ENCODE data around the gene ACD. TPM values are rescaled to one million over a fixed set of nuclear protein-coding genes. Genes with fewer than 3 reads are reported as not detected.
A peak's percentile ranks its signal among the peaks of the same experiment; 100 is the strongest.

Gene ACD
- total and polyA plus RNA-seq, 2 donors (not counting 1 experiment from before 2014, with no cell fraction given), result 47.6 to 71.4 TPM

GRCh38 chr16:67652578-67653127 lies 7.4 kb downstream of the ACD start:
- Mint-ChIP-seq H3K27me3 (no peaks in the 10 kb centered on the region), H3K27ac (no peak overlapping the region), H3K4me3 (no peak overlapping the region), H3K9me3 (ENCODE audit: insufficient read depth) (no peaks in the 10 kb centered on the region), H3K4me1 (peaks cover 8% of the 10 kb centered on the region)
- 94% methylated on average over 44 of the region's 59 CpGs for WGBS (ENCODE audit: insufficient coverage)
- H3K79me2 ChIP-seq (ENCODE audit: control insufficient read depth, insufficient read depth, low read length), result peaks cover 24% of the 10 kb centered on the region
- POLR2A ChIA-PET, result no interaction called here
- no peaks in the 10 kb centered on the region for H3K27me3 ChIP-seq (replicated peaks in 1 of 4; ENCODE audit: control extremely low read depth in 1 of 4, control insufficient read depth in 3 of 4, insufficient read depth in 4 of 4, low read length in 3 of 4)
- TF ChIP-seq EZH2 (IDR thresholded peaks at IDR 0.05; ENCODE audit: borderline replicate concordance, insufficient read depth, low read depth, low read length, poor library complexity, severe bottlenecking), result no peak
- TF ChIP-seq CTCF (IDR thresholded peaks at IDR 0.05), result no peak
- no peak for DNase-seq
- H3K4me1 ChIP-seq (ENCODE audit: control insufficient read depth in 2 of 2, insufficient read depth in 2 of 2, low read length in 2 of 2), result no peaks in the 10 kb centered on the region
- no peak overlapping the region for H3K4me3 ChIP-seq (ENCODE audit: control extremely low read depth in 1 of 5, extremely low read depth in 1 of 5, insufficient read depth in 1 of 5, low read depth in 2 of 5, low read length in 4 of 5)
- no peak overlapping the region for H3K27ac ChIP-seq (ENCODE audit: low read length in 2 of 2)
- no peak overlapping the region for H3K9ac ChIP-seq (ENCODE audit: low read length)
- peak; percentile 37 for ATAC-seq (ENCODE audit: low read depth)
- peaks cover 40% of the 10 kb centered on the region for H4K20me1 ChIP-seq (ENCODE audit: control insufficient read depth, insufficient read depth, low read length, poor library complexity, severe bottlenecking)
- CTCF ChIA-PET, result interaction anchor here (1.5 to 1.8 kb wide), 2 partner anchors 106 to 132 kb away, joined by 3 to 5 read pairs; no protein-coding TSS in a partner anchor
- no peak overlapping the region for H2AFZ ChIP-seq (ENCODE audit: insufficient read depth, low read depth, low read length, poor library complexity, severe bottlenecking)
- H3K36me3 ChIP-seq (replicated peaks in 1 of 2; ENCODE audit: control extremely low read depth in 1 of 2, control insufficient read depth in 1 of 2, extremely low read depth in 1 of 2, insufficient read depth in 2 of 2, low read length in 1 of 2), result peaks cover 0 to 74% of the 10 kb centered on the region in 2 experiments
- no peak overlapping the region for H3K4me2 ChIP-seq (replicated peaks; ENCODE audit: low read depth, low read length, poor library complexity, severe bottlenecking)
- intact Hi-C loops (cut with micrococcal nuclease), result no loop called here
- H3K9me3 ChIP-seq (ENCODE audit: control extremely low read depth in 1 of 3, control insufficient read depth in 2 of 3, insufficient read depth in 1 of 3, low read length in 2 of 3), result no peaks in the 10 kb centered on the region

GRCh38 chr16:67651847-67652246 lies 8.2 kb downstream of the ACD start:
- 95% methylated on average over 4 of the region's 4 CpGs for WGBS (ENCODE audit: insufficient coverage)
- TF ChIP-seq CTCF (IDR thresholded peaks at IDR 0.05), result no peak
- no peak for TF ChIP-seq EZH2 (IDR thresholded peaks at IDR 0.05; ENCODE audit: borderline replicate concordance, insufficient read depth, low read depth, low read length, poor library complexity, severe bottlenecking)
- H3K4me3 Mint-ChIP-seq, result peak overlapping the region; percentile 54
- no peaks in the 10 kb centered on the region for H3K27me3 Mint-ChIP-seq
- no peak for DNase-seq
- H2AFZ ChIP-seq (ENCODE audit: insufficient read depth, low read depth, low read length, poor library complexity, severe bottlenecking), result no peak overlapping the region
- no peaks in the 10 kb centered on the region for H3K9me3 Mint-ChIP-seq (ENCODE audit: insufficient read depth)
- no peak overlapping the region for H3K4me2 ChIP-seq (replicated peaks; ENCODE audit: low read depth, low read length, poor library complexity, severe bottlenecking)
- H3K4me1 Mint-ChIP-seq, result peaks cover 6% of the 10 kb centered on the region
- H3K27ac Mint-ChIP-seq, result peak overlapping the region; percentile 46
- peaks cover 40% of the 10 kb centered on the region for H4K20me1 ChIP-seq (ENCODE audit: control insufficient read depth, insufficient read depth, low read length, poor library complexity, severe bottlenecking)
- POLR2A ChIA-PET, result no interaction called here
- no peak overlapping the region for H3K9ac ChIP-seq (ENCODE audit: low read length)
- no peaks in the 10 kb centered on the region for H3K4me1 ChIP-seq (ENCODE audit: control insufficient read depth in 2 of 2, insufficient read depth in 2 of 2, low read length in 2 of 2)
- peaks cover 0 to 74% of the 10 kb centered on the region in 2 experiments for H3K36me3 ChIP-seq (replicated peaks in 1 of 2; ENCODE audit: control extremely low read depth in 1 of 2, control insufficient read depth in 1 of 2, extremely low read depth in 1 of 2, insufficient read depth in 2 of 2, low read length in 1 of 2)
- no peak for ATAC-seq (ENCODE audit: low read depth)
- H3K27me3 ChIP-seq (replicated peaks in 1 of 4; ENCODE audit: control extremely low read depth in 1 of 4, control insufficient read depth in 3 of 4, insufficient read depth in 4 of 4, low read length in 3 of 4), result no peaks in the 10 kb centered on the region
- H3K9me3 ChIP-seq (ENCODE audit: control extremely low read depth in 1 of 3, control insufficient read depth in 2 of 3, insufficient read depth in 1 of 3, low read length in 2 of 3), result no peaks in the 10 kb centered on the region
- no peak overlapping the region for H3K4me3 ChIP-seq (ENCODE audit: control extremely low read depth in 1 of 5, extremely low read depth in 1 of 5, insufficient read depth in 1 of 5, low read depth in 2 of 5, low read length in 4 of 5)
- intact Hi-C loops (cut with micrococcal nuclease), result no loop called here
- peaks cover 31% of the 10 kb centered on the region for H3K79me2 ChIP-seq (ENCODE audit: control insufficient read depth, insufficient read depth, low read length)
- CTCF ChIA-PET, result interaction anchor here (0.6 to 1.8 kb wide), 4 partner anchors 8 to 158 kb away, joined by 3 to 5 read pairs (median 3); partner anchors contain the start of gene ACD
- no peak overlapping the region for H3K27ac ChIP-seq (ENCODE audit: low read length in 2 of 2)
